H9 (cell line): ENCODE measurements around the gene IQCK. TPM values are rescaled to one million over a fixed set of nuclear protein-coding genes. Genes with fewer than 3 reads are reported as not detected.

Source experiments
- DNase-seq: peaks from one replicate; pipeline ENCODE4 v3.0.0-alpha.2; 2017
- H2AFZ ChIP-seq: one replicate; pipeline ENCODE4 v1.6.1; 2013; ENCODE audit warnings: mild to moderate bottlenecking, low read length, control low read depth, moderate library complexity
- H2AK5ac ChIP-seq: 2 replicates; pipeline ENCODE4 v1.6.1; 2013; ENCODE audit warnings: low read length, control low read depth, mixed read lengths; ENCODE audit not compliant: insufficient read length
- H2BK120ac ChIP-seq: one replicate; pipeline ENCODE4 v1.6.1; 2013; ENCODE audit warnings: low read depth, mild to moderate bottlenecking, low read length, control low read depth, inconsistent platforms; ENCODE audit not compliant: poor library complexity, severe bottlenecking
- H2BK12ac ChIP-seq: 2 replicates; pipeline ENCODE4 v1.6.1; 2013; ENCODE audit warnings: low read length, control low read depth, mixed read lengths, low read depth; ENCODE audit not compliant: insufficient read length
- H2BK15ac ChIP-seq: 2 replicates; pipeline ENCODE4 v1.6.1; 2013; ENCODE audit warnings: low read depth, low read length, control low read depth
- H2BK20ac ChIP-seq: one replicate; pipeline ENCODE4 v1.6.1; 2013; ENCODE audit warnings: low read depth, mild to moderate bottlenecking, low read length, control low read depth, inconsistent platforms; ENCODE audit not compliant: poor library complexity, severe bottlenecking
- H2BK5ac ChIP-seq: 2 replicates; pipeline ENCODE4 v1.6.1; 2013; ENCODE audit warnings: low read length, control low read depth, mixed read lengths; ENCODE audit not compliant: insufficient read length
- H3K14ac ChIP-seq: 2 replicates; pipeline ENCODE4 v1.6.1; 2013; ENCODE audit warnings: low read length, control low read depth; ENCODE audit not compliant: insufficient read depth
- H3K18ac ChIP-seq: 2 replicates; pipeline ENCODE4 v1.6.1; 2013; ENCODE audit warnings: low read depth, mild to moderate bottlenecking, mixed read lengths, low read length, control low read depth; ENCODE audit not compliant: insufficient read length
- H3K23ac ChIP-seq: 2 replicates; pipeline ENCODE4 v1.6.1; 2013; ENCODE audit warnings: low read length, control low read depth, mixed read lengths, low read depth; ENCODE audit not compliant: insufficient read length
- H3K23me2 ChIP-seq: 2 replicates; pipeline ENCODE4 v1.6.1; 2013; ENCODE audit warnings: low read depth, mild to moderate bottlenecking, mixed read lengths, low read length, control low read depth; ENCODE audit not compliant: insufficient read length, poor library complexity, severe bottlenecking
- H3K27ac ChIP-seq: 2 replicates; pipeline ENCODE4 v1.5.1; 2013; ENCODE audit warnings: low read length, control low read depth, mixed read lengths, low read depth; ENCODE audit not compliant: insufficient read length
- H3K27me3 ChIP-seq: 2 replicates; pipeline ENCODE4 v1.6.1; 2013; ENCODE audit warnings: low read length, control low read depth, inconsistent platforms; ENCODE audit not compliant: insufficient read depth
- H3K4ac ChIP-seq: 2 replicates; pipeline ENCODE4 v1.6.1; 2013; ENCODE audit warnings: low read depth, mild to moderate bottlenecking, control low read depth, inconsistent platforms, low read length, moderate library complexity
- H3K4me1 ChIP-seq: 2 replicates; pipeline ENCODE4 v1.6.1; 2013; ENCODE audit warnings: low read length, control low read depth, inconsistent platforms; ENCODE audit not compliant: insufficient read depth
- H3K4me2 ChIP-seq: 2 replicates; pipeline ENCODE4 v1.6.1; 2013; ENCODE audit warnings: low read length, control low read depth, mixed read lengths; ENCODE audit not compliant: insufficient read length, insufficient read depth
- H3K56ac ChIP-seq: 2 replicates; pipeline ENCODE4 v1.6.1; 2013; ENCODE audit warnings: low read depth, mild to moderate bottlenecking, mixed read lengths, low read length, control low read depth; ENCODE audit not compliant: insufficient read length
- H3K79me1 ChIP-seq: 2 replicates; pipeline ENCODE4 v1.6.1; 2013; ENCODE audit warnings: low read depth, mild to moderate bottlenecking, moderate library complexity, low read length, control low read depth, inconsistent platforms; ENCODE audit not compliant: insufficient read depth, poor library complexity, severe bottlenecking
- H3K79me2 ChIP-seq: 2 replicates; pipeline ENCODE4 v1.6.1; 2013; ENCODE audit warnings: low read length, control low read depth, inconsistent platforms; ENCODE audit not compliant: insufficient read depth
- H3K9ac ChIP-seq: 2 replicates; pipeline ENCODE4 v1.6.1; 2013; ENCODE audit warnings: low read length, control low read depth, mixed read lengths; ENCODE audit not compliant: insufficient read length; ENCODE audit errors: extremely low read depth
- H3K9me3 ChIP-seq: one replicate; pipeline ENCODE4 v1.6.1; 2013; ENCODE audit warnings: low read depth, low read length, inconsistent platforms; ENCODE audit not compliant: control insufficient read depth
- H3T11ph ChIP-seq: one replicate; pipeline ENCODE4 v1.6.1; 2013; ENCODE audit warnings: mild to moderate bottlenecking, low read length, control low read depth, inconsistent platforms
- H4K20me1 ChIP-seq: one replicate; pipeline ENCODE4 v1.6.1; 2013; ENCODE audit not compliant: control insufficient read depth, insufficient read length, insufficient read depth
- H4K5ac ChIP-seq: 2 replicates; pipeline ENCODE4 v1.6.1; 2013; ENCODE audit warnings: low read depth, mild to moderate bottlenecking, mixed read lengths, low read length, control low read depth; ENCODE audit not compliant: insufficient read length
- H4K8ac ChIP-seq: replicated peaks from 2 replicates; pipeline ENCODE4 v1.6.1; 2013; ENCODE audit warnings: low read length, control low read depth, mixed read lengths, low read depth; ENCODE audit not compliant: insufficient read length
- H4K91ac ChIP-seq: 2 replicates; pipeline ENCODE4 v1.6.1; 2013; ENCODE audit warnings: low read depth, mild to moderate bottlenecking, moderate library complexity, mixed read lengths, low read length, control low read depth; ENCODE audit not compliant: insufficient read length
- H3K27ac Mint-ChIP-seq, 3 experiments: 2 replicates in 2 of 3; 3 replicates in 1 of 3; pipeline ENCODE4 v1.8.0; 2020 to 2021; ENCODE audit warnings: mixed read lengths in 3 of 3, mild to moderate bottlenecking in 1 of 3, moderate library complexity in 1 of 3
- H3K27me3 Mint-ChIP-seq: 2 replicates; pipeline ENCODE4 v1.8.0; 2021; ENCODE audit warnings: low read depth, mild to moderate bottlenecking, moderate library complexity, mixed read lengths
- H3K36me3 Mint-ChIP-seq, 3 experiments: 2 replicates in 2 of 3; 3 replicates in 1 of 3; pipeline ENCODE4 v1.8.0; 2020 to 2021; ENCODE audit warnings: low read depth in 3 of 3, mixed read lengths in 3 of 3; ENCODE audit not compliant: insufficient read depth in 1 of 3
- H3K4me1 Mint-ChIP-seq, 2 experiments: 2 replicates each; pipeline ENCODE4 v1.8.0; 2020; ENCODE audit warnings: mixed read lengths in 2 of 2
- H3K4me3 Mint-ChIP-seq, 2 experiments: 2 replicates in 1 of 2; 3 replicates in 1 of 2; pipeline ENCODE4 v1.8.0; 2020 to 2021; ENCODE audit warnings: mild to moderate bottlenecking in 2 of 2, mixed read lengths in 2 of 2, moderate library complexity in 1 of 2
- H3K9me3 Mint-ChIP-seq, 2 experiments: 2 replicates in 1 of 2; 3 replicates in 1 of 2; pipeline ENCODE4 v1.8.0; 2020; ENCODE audit warnings: mild to moderate bottlenecking in 2 of 2, mixed read lengths in 2 of 2, moderate library complexity in 1 of 2
- WGBS: extraction: QIAGEN DNeasy Blood & Tissue Kit; methylation state at CpG from one replicate; pipeline ENCODE4 v1.1.7; 2013; ENCODE audit warnings: missing lambda C conversion rate, low lambda C conversion rate, mixed read lengths; ENCODE audit not compliant: insufficient read length; ENCODE audit errors: extremely low coverage; 5-methylcytosine and 5-hydroxymethylcytosine counted together
- total RNA-seq: library from RNA; stranded (reverse); gene quantifications from 2 replicates; pipeline ENCODE4 v1.2.1, GENCODE V29; 2021
- TF ChIP-seq, protein P1 (sequence below): fragments of 200-600 bp; sonication (generic); conservative IDR thresholded peaks from 3 replicates; pipeline ENCODE4 v1.8.0; 2021; ENCODE audit warnings: antibody characterized with exemption, mild to moderate bottlenecking

Gene IQCK
- total RNA-seq, 1 experiment from 2014 or later: 9.0 TPM

DNA sequence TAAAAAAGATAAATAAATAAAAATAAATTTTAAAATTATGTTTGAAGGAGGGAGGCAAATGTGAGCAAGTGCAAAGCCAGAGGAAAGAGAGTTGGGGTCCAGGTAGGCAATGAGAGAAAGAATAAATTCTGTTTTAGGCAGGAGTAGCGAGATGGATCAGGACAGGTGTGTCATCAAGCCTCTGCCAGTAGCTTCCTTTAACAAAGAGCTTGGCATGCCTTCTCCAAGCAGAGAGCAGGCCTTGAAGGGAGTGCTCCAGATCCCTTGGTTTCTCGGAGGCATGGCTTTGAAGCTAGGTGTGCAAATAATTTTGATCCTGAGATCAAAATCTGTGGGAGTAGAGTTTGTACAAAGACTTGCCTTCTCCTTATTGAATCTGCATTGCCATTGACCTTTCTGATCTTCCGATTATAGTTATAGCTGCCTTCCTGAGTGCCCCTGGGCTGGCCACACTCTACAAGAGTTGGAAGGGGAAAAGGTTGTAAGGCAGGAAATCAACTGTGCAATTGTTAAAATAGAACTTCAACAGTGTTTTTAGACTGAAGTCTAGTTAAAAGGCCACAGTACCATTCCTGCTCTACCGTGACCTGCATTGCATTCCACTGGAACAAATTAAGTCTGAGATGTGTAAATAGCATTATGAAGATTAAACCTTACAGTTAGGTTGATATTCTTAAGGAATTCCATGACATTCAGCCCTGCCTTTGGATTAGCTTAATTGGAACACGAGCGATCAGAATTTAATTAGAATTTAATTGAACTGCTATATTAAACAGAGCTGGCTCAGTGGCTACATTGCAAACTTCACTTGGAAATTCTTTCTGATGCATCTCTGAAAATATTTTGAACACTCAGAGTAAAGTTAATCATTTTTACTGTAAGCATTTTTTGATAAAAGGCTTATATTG, 33.7 kb downstream of the IQCK start:
- Histone ChIP-seq H3K4me1 (no peaks in the 10 kb centered on the region), H3K79me2 (no peaks in the 10 kb centered on the region), H3K56ac (no peak overlapping the region), H3K14ac (no peak overlapping the region), H3K27me3 (no peaks in the 10 kb centered on the region), H2BK20ac (no peak overlapping the region), H3K23me2 (no peaks in the 10 kb centered on the region), H4K20me1 (no peaks in the 10 kb centered on the region), H3K4ac (no peak overlapping the region), H3K27ac (no peak overlapping the region), H3K79me1 (no peaks in the 10 kb centered on the region), H3K9me3 (no peaks in the 10 kb centered on the region), H2BK15ac (no peak overlapping the region), H3K23ac (no peak overlapping the region), H3K4me2 (no peak overlapping the region), H2BK120ac (no peak overlapping the region), H2AFZ (no peak overlapping the region), H3K18ac (no peak overlapping the region), H3T11ph (no peak overlapping the region), H4K91ac (no peak overlapping the region), H3K9ac (no peak overlapping the region), H2AK5ac (no peak overlapping the region), H4K5ac (no peak overlapping the region), H2BK5ac (no peak overlapping the region), H4K8ac (no peak overlapping the region), H2BK12ac (no peak overlapping the region)
- TF ChIP-seq, protein P1, sequence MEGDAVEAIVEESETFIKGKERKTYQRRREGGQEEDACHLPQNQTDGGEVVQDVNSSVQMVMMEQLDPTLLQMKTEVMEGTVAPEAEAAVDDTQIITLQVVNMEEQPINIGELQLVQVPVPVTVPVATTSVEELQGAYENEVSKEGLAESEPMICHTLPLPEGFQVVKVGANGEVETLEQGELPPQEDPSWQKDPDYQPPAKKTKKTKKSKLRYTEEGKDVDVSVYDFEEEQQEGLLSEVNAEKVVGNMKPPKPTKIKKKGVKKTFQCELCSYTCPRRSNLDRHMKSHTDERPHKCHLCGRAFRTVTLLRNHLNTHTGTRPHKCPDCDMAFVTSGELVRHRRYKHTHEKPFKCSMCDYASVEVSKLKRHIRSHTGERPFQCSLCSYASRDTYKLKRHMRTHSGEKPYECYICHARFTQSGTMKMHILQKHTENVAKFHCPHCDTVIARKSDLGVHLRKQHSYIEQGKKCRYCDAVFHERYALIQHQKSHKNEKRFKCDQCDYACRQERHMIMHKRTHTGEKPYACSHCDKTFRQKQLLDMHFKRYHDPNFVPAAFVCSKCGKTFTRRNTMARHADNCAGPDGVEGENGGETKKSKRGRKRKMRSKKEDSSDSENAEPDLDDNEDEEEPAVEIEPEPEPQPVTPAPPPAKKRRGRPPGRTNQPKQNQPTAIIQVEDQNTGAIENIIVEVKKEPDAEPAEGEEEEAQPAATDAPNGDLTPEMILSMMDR: no peak
- DNase-seq: no peak
- H3K4me1 Mint-ChIP-seq: no peaks in the 10 kb centered on the region
- no CpG with 5 or more reads among the region's 6 CpGs for WGBS
- no peaks in the 10 kb centered on the region for H3K27me3 Mint-ChIP-seq
- no peak overlapping the region for H3K4me3 Mint-ChIP-seq
- H3K27ac Mint-ChIP-seq: no peak overlapping the region
- H3K36me3 Mint-ChIP-seq: no peaks in the 10 kb centered on the region
- no peaks in the 10 kb centered on the region for H3K9me3 Mint-ChIP-seq
